Heart right ventricle (tissue), 16 donors: Measurements from ENCODE around the gene TMEM139. TPM values are rescaled to one million over a fixed set of nuclear protein-coding genes. Genes with fewer than 3 reads are reported as not detected.

Experiments
- ATAC-seq, 8 donors: fragments of 200-7000 bp; cut with Tn5 transposase; one replicate each; pipeline ENCODE4 v1.9.1; 2020; ENCODE audit warnings: mild to moderate bottlenecking in 8 of 8, moderate library complexity in 8 of 8, moderate number of reproducible peaks in 1 of 8
- DNase-seq, 2 donors: peaks; one replicate each; pipeline ENCODE4 v3.0.0-alpha.2; 2020
- H3K27ac ChIP-seq, 10 donors: fragments of 200-600 bp; sonication (generic) in 2 of 10; one replicate each; pipeline versions ENCODE4 v1.5.0 to v1.8.0; 2020 to 2022; ENCODE audit warnings: mild to moderate bottlenecking in 3 of 10
- H3K27me3 ChIP-seq, 7 donors: fragments of 200-600 bp; one replicate each; pipeline ENCODE4 v1.8.0; 2021 to 2022; ENCODE audit warnings: mild to moderate bottlenecking in 2 of 7
- H3K36me3 ChIP-seq, 9 donors: fragments of 200-600 bp; sonication (generic) in 1 of 9; one replicate each; pipeline versions ENCODE4 v1.5.0 to v1.8.0; 2020 to 2022; ENCODE audit warnings: mild to moderate bottlenecking in 2 of 9
- H3K4me1 ChIP-seq, 9 donors: fragments of 200-600 bp; sonication (generic) in 1 of 9; one replicate each; pipeline versions ENCODE4 v1.5.0 to v1.8.0; 2020 to 2022; ENCODE audit warnings: mild to moderate bottlenecking in 4 of 9
- H3K4me3 ChIP-seq, 10 donors: fragments of 200-600 bp; sonication (generic) in 2 of 10; one replicate each; pipeline versions ENCODE4 v1.5.0 to v1.8.0; 2020 to 2022; ENCODE audit warnings: mild to moderate bottlenecking in 7 of 10, moderate library complexity in 2 of 10
- H3K9me3 ChIP-seq, 11 donors: fragments of 200-600 bp in 10 of 11; sonication (generic) in 2 of 11; one replicate each; pipeline versions ENCODE4 v1.5.0 to v1.8.0; 2013 to 2022; ENCODE audit warnings: mild to moderate bottlenecking in 2 of 11, control low read depth in 1 of 11, moderate library complexity in 1 of 11
- WGBS, 2 donors: extraction: QIAGEN DNeasy Blood & Tissue Kit; methylation state at CpG; one replicate each; pipeline ENCODE4 v1.1.7; 2013; ENCODE audit warnings: inconsistent platforms in 1 of 2; 5-methylcytosine and 5-hydroxymethylcytosine counted together
- intact Hi-C, 10 donors: fragments of 100-400 bp; cut with DNase I; formaldehyde crosslinking; loops; one replicate each; pipeline versions ENCODE4 v1.11.1 to v1.14.2; 2022
- long read RNA-seq, 3 donors: library from polyadenylated mRNA; unstranded; transcript quantifications; one replicate each; pipeline ENCODE4 v2.0.0, GENCODE V29; 2020 to 2021
- polyA plus RNA-seq, 2 donors: library from polyadenylated mRNA; stranded (reverse); fragments of 200-250 nt; gene quantifications; one replicate each; pipeline ENCODE4 v1.2.3, GENCODE V29; 2013
- total RNA-seq, 10 donors: library from RNA; stranded (reverse); fragmentation: NEBNext Ultra II Directional in 3 of 10; extraction: Animal tissue kit (Norgen Biotek cat#: 25700) in 3 of 10; gene quantifications; one replicate each; pipeline versions ENCODE4 v1.2.1 to v1.2.4, GENCODE V29; 2021 to 2023
- TF ChIP-seq, protein P1 (sequence below), 9 donors: fragments of 200-600 bp; sonication (generic) in 2 of 9; IDR thresholded peaks; one replicate each; pipeline versions ENCODE4 v1.5.0 to v1.8.0; 2021 to 2022; ENCODE audit warnings: antibody characterized with exemption in 9 of 9, mild to moderate bottlenecking in 5 of 9, moderate library complexity in 1 of 9
- donor health status: Arrhythmogenic right ventricular cardiomyopathy.
- donor health status: ischemic (EF 13 %, LVEDD 7.1; RV severe dilation, severe dysfunction).
- donor health status: healthy with polysubstance abuse.
- donor health status: DM: no; HTN: yes; CAD: no.
- donor health status: DM: no; HTN: no; CAD: no.
- donor health status: ischemic (EF 25% LVEDD 6.9; RV normal size, moderate dysfunction).
- donor health status: ischemic (EF 25% LVEDD 5.7; RV mildly dilated, moderate dysfunction).
- donor health status: healthy.
- donor health status: DM: yes; HTN: yes; CAD: no.
- donor health status: Ischemic cardiomyopathy.
- donor health status: ischemic (EF 35%, LVEDD 5.7; RV mildly dilated, moderate dysfunction).
- donor health status: nonischemic (EF 11% LVEDD 7.7; RV severe dilation, severe dysfunction).
- donor health status: DM: yes; HTN: yes; CAD: no.
- donor health status: PGD.
- donor health status: ischemic (EF 29% LVEDD 5.4; RV normal size, mild dysfunction).
- donor health status: nonischemic (EF 23%, LVEDD 6.1; RV moderate dilation, normal function).

Gene TMEM139
- total RNA-seq (10 to 100 TPM in 7 of 10 donors, 1 to 10 TPM in 3; 5.4 to 14.2 (median 11.1) TPM), polyA plus RNA-seq (10 to 100 TPM in 1 of 2 donors, 1 to 10 TPM in 1; 2.6 to 18.0 TPM)
- long read RNA-seq, donor 1, partial matches to known transcripts, result 0 of 3 reads
- long read RNA-seq, donor 1, other reads (novel, unspliced or antisense), result 0 of 3 reads
- long read RNA-seq, donor 2, partial matches to known transcripts, result 0 of 4 reads
- long read RNA-seq, donor 2, other reads (novel, unspliced or antisense), result 2 of 4 reads
- long read RNA-seq, donor 3, partial matches to known transcripts, result 0 of 3 reads
- long read RNA-seq, donor 3, other reads (novel, unspliced or antisense), result 1 of 3 reads

DNA sequence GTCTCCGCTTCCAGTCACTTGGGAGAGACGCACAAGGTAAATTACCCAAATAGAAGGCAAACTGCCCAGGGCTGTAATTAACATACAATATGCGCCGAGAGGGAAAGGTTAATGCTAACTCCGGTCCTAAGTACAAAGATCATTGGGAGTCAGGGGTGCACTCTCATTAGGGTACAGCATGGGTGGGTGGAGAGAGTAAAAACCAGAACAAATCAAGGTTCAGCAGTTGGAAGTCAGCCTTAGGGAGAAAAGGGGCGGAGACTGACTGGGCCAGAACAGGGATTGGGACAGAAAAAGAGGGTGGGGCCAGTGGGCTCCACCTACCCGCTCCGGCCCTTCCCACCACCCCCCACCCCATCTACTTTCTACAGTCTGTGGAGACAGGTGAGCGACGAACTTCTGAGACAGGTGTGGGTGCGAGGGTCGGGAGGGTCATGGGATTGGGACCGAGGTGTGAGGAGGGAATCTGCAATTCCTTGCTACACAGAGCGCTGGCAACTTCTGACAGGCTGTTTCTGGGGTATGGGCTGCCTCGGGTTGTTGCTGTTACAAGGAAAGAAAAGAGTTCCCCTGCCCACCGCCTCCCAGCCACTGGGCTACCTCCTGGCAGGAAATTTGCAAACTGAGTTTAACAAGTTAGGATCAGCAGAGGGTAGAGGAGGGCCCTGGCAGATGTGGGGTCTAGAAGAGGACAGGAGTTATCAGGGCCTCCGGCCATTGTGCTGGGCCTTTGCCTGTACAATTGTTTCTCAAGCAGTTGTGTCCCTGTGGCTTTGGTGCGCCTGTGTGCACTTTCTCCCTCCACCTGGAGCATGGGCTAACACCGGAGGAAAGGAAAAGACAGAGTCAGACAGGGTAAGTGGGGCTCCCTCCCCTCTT, at the start of gene TMEM139:
Gene TMEM139 (plus strand): TSS at position 368 of the 879 bp plus-strand sequence. CDS start 1,000 bp downstream, outside the sequence.
- Histone ChIP-seq H3K27me3 (no peaks in the 10 kb centered on the region), H3K27ac (peak within 1 kb of the TSS in 9 of 10 donors; percentile 32 to 99 (median 55)), H3K4me3 (peak within 1 kb of the TSS in 7 of 10 donors; percentile 14 to 41 (median 38)), H3K4me1 (peaks cover 0 to 60% (median 30%) of the 10 kb centered on the region in 9 donors), H3K36me3 (no peaks in the 10 kb centered on the region), H3K9me3 (no peaks in the 10 kb centered on the region)
- TF ChIP-seq, protein P1, sequence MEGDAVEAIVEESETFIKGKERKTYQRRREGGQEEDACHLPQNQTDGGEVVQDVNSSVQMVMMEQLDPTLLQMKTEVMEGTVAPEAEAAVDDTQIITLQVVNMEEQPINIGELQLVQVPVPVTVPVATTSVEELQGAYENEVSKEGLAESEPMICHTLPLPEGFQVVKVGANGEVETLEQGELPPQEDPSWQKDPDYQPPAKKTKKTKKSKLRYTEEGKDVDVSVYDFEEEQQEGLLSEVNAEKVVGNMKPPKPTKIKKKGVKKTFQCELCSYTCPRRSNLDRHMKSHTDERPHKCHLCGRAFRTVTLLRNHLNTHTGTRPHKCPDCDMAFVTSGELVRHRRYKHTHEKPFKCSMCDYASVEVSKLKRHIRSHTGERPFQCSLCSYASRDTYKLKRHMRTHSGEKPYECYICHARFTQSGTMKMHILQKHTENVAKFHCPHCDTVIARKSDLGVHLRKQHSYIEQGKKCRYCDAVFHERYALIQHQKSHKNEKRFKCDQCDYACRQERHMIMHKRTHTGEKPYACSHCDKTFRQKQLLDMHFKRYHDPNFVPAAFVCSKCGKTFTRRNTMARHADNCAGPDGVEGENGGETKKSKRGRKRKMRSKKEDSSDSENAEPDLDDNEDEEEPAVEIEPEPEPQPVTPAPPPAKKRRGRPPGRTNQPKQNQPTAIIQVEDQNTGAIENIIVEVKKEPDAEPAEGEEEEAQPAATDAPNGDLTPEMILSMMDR (IDR thresholded peaks at IDR 0.05), result no peak
- 65 to 68% methylated on average over 19 of the region's 19 CpGs for WGBS, 2 donors
- DNase-seq, result peak in 1 of 2 donors; percentile 17
- intact Hi-C loops, result loop anchor here in 3 of 10 donors (2.0 to 5.0 kb wide), 2 partner anchors 20 to 43 kb away; no protein-coding TSS in a partner anchor
- peak in 2 of 8 donors; percentile 21 to 39 for ATAC-seq

DNA sequence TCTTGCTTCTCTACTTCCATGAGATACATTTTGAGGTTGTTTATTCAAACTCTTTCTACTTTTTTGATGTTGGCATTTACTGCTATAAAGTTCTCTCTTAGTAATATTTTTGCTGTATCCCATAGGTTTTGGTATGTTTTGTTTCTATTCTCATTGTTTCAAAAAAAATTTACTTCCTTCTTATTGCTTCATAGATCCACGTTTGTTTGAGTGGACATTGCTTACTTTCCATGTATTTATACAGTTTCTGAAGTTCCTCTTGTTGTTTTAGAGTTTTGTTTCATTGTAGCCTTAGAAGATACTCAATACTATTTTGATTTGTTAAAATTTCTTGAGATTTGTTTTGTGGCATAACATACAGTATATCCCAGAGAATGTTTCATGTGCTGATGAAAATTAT, 49.2 kb upstream of the TMEM139 start:
- Histone ChIP-seq H3K36me3 (no peaks in the 10 kb centered on the region), H3K4me3 (no peak overlapping the region), H3K27ac (peak overlapping the region in 1 of 10 donors; percentile 44), H3K9me3 (peaks cover 0 to 38% (median 15%) of the 10 kb centered on the region in 11 donors), H3K4me1 (peaks cover 0 to 20% (median 0%) of the 10 kb centered on the region in 9 donors), H3K27me3 (no peaks in the 10 kb centered on the region)
- WGBS, 2 donors, result 17 to 40% methylated on average over 1 of the region's 1 CpG
- TF ChIP-seq, protein P1 (IDR thresholded peaks at IDR 0.05), result no peak
- intact Hi-C loops, result loop anchor here in 1 of 10 donors (5.0 kb wide), 1 partner anchor 182 kb away; no protein-coding TSS in a partner anchor
- no peak for ATAC-seq
- no peak for DNase-seq

DNA sequence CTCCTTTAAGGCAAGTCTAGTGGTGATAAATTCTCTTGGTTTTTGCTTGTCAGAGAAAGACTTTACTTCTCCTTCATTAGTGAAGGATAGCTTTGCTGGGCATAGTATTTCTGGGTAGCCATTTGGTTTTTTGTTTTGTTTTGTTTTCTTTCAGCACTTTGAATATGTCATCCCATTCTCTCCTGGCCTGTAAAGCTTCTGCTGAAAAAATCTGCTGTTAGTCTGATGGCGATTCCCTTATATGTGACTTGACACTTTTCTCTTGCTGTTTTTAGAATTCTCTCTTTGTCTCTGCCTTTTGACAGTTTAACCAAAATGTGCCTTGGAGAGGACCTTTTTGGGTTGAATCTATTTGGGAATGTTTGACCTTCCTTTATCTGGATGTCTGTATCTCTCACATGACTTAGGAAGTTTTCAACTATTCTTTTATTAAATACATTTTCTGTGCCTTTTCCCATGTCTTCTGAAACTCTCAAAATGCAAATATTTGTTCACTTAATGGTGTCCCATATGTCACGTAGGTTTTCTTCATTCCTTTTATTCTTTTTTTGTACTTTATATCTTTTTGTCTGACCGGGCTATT, 48.3 kb upstream of the TMEM139 start:
- Histone ChIP-seq H3K4me3 (no peak overlapping the region), H3K9me3 (peaks cover 0 to 38% (median 15%) of the 10 kb centered on the region in 11 donors), H3K27me3 (no peaks in the 10 kb centered on the region), H3K4me1 (peaks cover 0 to 24% (median 4%) of the 10 kb centered on the region in 9 donors), H3K27ac (peak overlapping the region in 1 of 10 donors; percentile 44), H3K36me3 (no peaks in the 10 kb centered on the region)
- intact Hi-C loops, result loop anchor here in 1 of 10 donors (5.0 kb wide), 1 partner anchor 181 kb away; no protein-coding TSS in a partner anchor
- no peak for DNase-seq
- ATAC-seq, result no peak
- TF ChIP-seq, protein P1 (IDR thresholded peaks at IDR 0.05), result no peak
- WGBS, 2 donors, result 74 to 86% methylated on average over 3 of the region's 3 CpGs

DNA sequence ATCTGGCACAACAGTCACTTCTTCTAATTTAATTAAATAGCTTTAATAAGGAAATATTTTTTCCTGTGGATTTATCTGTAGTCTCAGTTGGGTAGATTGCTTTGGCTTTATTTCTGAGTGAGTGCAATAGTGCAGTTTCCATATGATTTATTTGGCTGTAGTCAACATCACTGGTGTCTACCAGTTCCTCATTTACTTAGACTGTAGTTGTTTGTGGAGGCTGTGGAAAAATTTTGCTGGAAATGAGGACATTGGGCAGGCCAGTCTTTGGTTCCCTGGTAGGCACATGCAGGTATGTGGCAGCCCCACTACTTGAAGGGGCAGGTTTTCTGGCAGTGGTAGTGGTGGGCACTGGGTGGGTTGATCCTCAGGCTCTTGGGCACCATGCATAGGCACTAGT, 47.4 kb upstream of the TMEM139 start:
- Histone ChIP-seq H3K27me3 (no peaks in the 10 kb centered on the region), H3K27ac (peak overlapping the region in 1 of 10 donors; percentile 82), H3K36me3 (no peaks in the 10 kb centered on the region), H3K4me1 (peaks cover 0 to 29% (median 4%) of the 10 kb centered on the region in 9 donors), H3K4me3 (no peak overlapping the region), H3K9me3 (peaks cover 0 to 38% (median 15%) of the 10 kb centered on the region in 11 donors)
- TF ChIP-seq, protein P1 (IDR thresholded peaks at IDR 0.05), result no peak
- ATAC-seq (no peak), DNase-seq (no peak)
- intact Hi-C loops, result loop anchor here in 1 of 10 donors (5.0 kb wide), 1 partner anchor 180 kb away; no protein-coding TSS in a partner anchor
